Measurements from ENCODE around the gene CUL4A.

The CUL4A gene

GRCh38 chr13:113243847-113244246 lies 34.4 kb downstream of the CUL4A start:
- no peak for TF ChIP-seq ESRRG (CRISPR knock-in tag; IDR thresholded peaks at IDR 0.05)
- TF ChIP-seq CSDC2 (CRISPR knock-in tag; IDR thresholded peaks at IDR 0.05), result no peak
- TF ChIP-seq POU6F1 (CRISPR knock-in tag; IDR thresholded peaks at IDR 0.05; ENCODE audit: borderline replicate concordance, low read depth), result no peak
- TF ChIP-seq GLIS3 (CRISPR knock-in tag; IDR thresholded peaks at IDR 0.05), result no peak
- no peak for TF ChIP-seq TOX (CRISPR knock-in tag; IDR thresholded peaks at IDR 0.05; ENCODE audit: borderline replicate concordance)
- TF ChIP-seq ARNTL (CRISPR knock-in tag; IDR thresholded peaks at IDR 0.05; ENCODE audit: borderline replicate concordance, low read depth), result no peak
- TF ChIP-seq TSHZ2 (CRISPR knock-in tag; IDR thresholded peaks at IDR 0.05), result no peak
- no peak for TF ChIP-seq ZNF70 (CRISPR knock-in tag; IDR thresholded peaks at IDR 0.05)
- no peak for TF ChIP-seq ZNF565 (CRISPR knock-in tag; conservative IDR thresholded peaks at IDR 0.05; ENCODE audit: low read depth)
- TF ChIP-seq CREB5 (CRISPR knock-in tag; IDR thresholded peaks at IDR 0.05; ENCODE audit: low read depth), result no peak
- no peak for TF ChIP-seq ZC3H10 (CRISPR knock-in tag; IDR thresholded peaks at IDR 0.05)
- no peak for TF ChIP-seq ISL1 (CRISPR knock-in tag; IDR thresholded peaks at IDR 0.05)
- no peak for TF ChIP-seq ZFP3 (CRISPR knock-in tag; IDR thresholded peaks at IDR 0.05)
- TF ChIP-seq OSR1 (CRISPR knock-in tag; IDR thresholded peaks at IDR 0.05), result no peak
- TF ChIP-seq BACH2 (CRISPR knock-in tag; IDR thresholded peaks at IDR 0.05; ENCODE audit: borderline replicate concordance), result no peak
- no peak for ATAC-seq

- TF ChIP-seq ZFP30 (CRISPR knock-in tag; IDR thresholded peaks at IDR 0.05) (no peak), ZNF70 (CRISPR knock-in tag; IDR thresholded peaks at IDR 0.05) (no peak), POU6F1 (CRISPR knock-in tag; IDR thresholded peaks at IDR 0.05; ENCODE audit: borderline replicate concordance, low read depth) (no peak), TOX (CRISPR knock-in tag; IDR thresholded peaks at IDR 0.05; ENCODE audit: borderline replicate concordance) (no peak), CREB5 (CRISPR knock-in tag; IDR thresholded peaks at IDR 0.05; ENCODE audit: low read depth) (no peak), SNAI2 (CRISPR knock-in tag; IDR thresholded peaks at IDR 0.05) (no peak), GLIS3 (CRISPR knock-in tag; IDR thresholded peaks at IDR 0.05) (no peak), ZNF8 (CRISPR knock-in tag; IDR thresholded peaks at IDR 0.05) (no peak), TCF4 (CRISPR knock-in tag; IDR thresholded peaks at IDR 0.05; ENCODE audit: borderline replicate concordance) (no peak), CSRNP3 (CRISPR knock-in tag; IDR thresholded peaks at IDR 0.05) (no peak), ESRRG (CRISPR knock-in tag; IDR thresholded peaks at IDR 0.05) (no peak), ISL1 (CRISPR knock-in tag; IDR thresholded peaks at IDR 0.05) (no peak), ARNTL (CRISPR knock-in tag; IDR thresholded peaks at IDR 0.05; ENCODE audit: borderline replicate concordance, low read depth) (no peak), OSR1 (CRISPR knock-in tag; IDR thresholded peaks at IDR 0.05) (no peak), RARB (CRISPR knock-in tag; IDR thresholded peaks at IDR 0.05) (no peak), TSHZ2 (CRISPR knock-in tag; IDR thresholded peaks at IDR 0.05) (no peak), CSDC2 (CRISPR knock-in tag; IDR thresholded peaks at IDR 0.05) (no peak)
- ATAC-seq, result peak; percentile 50; the same call in 1 of the 3 replicates
Measured at GRCh38 chr13:113245849-113246796, 36.7 kb downstream of the CUL4A start.

Data from SK-N-SH treated with all-trans-retinoic acid at 6 μM for 48 hours (cell line).